Measurements from ENCODE around the gene MYO18A. TPM values are rescaled to one million over a fixed set of nuclear protein-coding genes. Genes with fewer than 3 reads are reported as not detected.

MYO18A gene
- total RNA-seq, 1 donor from 2014 or later, result 48.2 TPM

- H3K4me1 Mint-ChIP-seq, result peaks cover 13% of the 10 kb centered on the region
- no peaks in the 10 kb centered on the region for H3K36me3 Mint-ChIP-seq (ENCODE audit: low read depth)
- no peak for TF ChIP-seq CTCF (conservative IDR thresholded peaks at IDR 0.05)
- H3K9me3 Mint-ChIP-seq, result no peaks in the 10 kb centered on the region
- no peak for DNase-seq (ENCODE audit: low read depth, low spot score)
- no peaks in the 10 kb centered on the region for H3K27me3 Mint-ChIP-seq (ENCODE audit: low read depth)
- H3K4me3 Mint-ChIP-seq, result no peak overlapping the region
- H3K27ac Mint-ChIP-seq (ENCODE audit: unreplicated experiment), result no peak overlapping the region
Observed at GRCh38 chr17:29076722-29077121, 103.5 kb downstream of the MYO18A start.

DNA sequence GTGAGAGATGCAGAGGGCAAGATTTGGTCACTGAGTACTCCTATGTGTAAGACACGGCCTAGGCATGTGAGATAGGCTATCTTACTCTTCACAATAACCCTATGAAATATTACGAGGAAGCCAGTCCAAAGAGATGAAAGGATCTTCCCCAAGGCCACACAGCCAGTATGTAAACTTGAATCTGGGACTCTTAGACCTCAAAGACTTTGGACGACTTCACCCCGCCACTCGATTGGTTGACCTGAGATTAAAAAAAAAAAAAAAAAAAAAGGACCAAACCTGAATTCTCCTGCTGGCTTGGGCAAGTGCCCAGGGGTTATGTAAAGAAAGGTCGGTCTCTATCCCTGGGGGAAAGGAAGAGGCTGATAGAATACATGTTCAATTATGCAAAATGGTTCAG, 104.1 kb downstream of the MYO18A start:
- Mint-ChIP-seq H3K9me3 (no peaks in the 10 kb centered on the region), H3K27me3 (ENCODE audit: low read depth) (no peaks in the 10 kb centered on the region), H3K4me1 (peaks cover 13% of the 10 kb centered on the region), H3K27ac (ENCODE audit: unreplicated experiment) (no peak overlapping the region), H3K4me3 (no peak overlapping the region), H3K36me3 (ENCODE audit: low read depth) (no peaks in the 10 kb centered on the region)
- no peak for DNase-seq (ENCODE audit: low read depth, low spot score)
- TF ChIP-seq CTCF (conservative IDR thresholded peaks at IDR 0.05), result no peak

DNA sequence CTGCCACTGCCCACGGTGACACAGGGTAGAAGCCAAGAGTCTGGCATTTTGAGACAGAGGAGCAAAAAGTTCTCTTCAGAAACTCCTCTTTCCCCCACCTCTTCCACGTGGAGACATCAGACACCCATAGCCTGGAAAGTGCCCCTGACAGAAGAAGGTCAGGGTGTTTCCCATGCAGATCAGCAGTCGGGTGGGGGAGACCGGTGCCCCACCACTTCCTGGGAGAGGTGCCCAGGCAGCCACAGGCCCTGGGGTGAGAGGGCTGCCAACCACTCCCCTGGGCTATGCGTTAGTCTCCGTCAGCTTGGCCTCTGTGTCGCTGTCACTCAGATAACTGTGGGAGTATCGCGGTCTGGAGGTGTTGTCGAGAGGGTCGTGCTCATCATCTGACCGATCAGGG, 105.7 kb downstream of the MYO18A start:
- TF ChIP-seq CTCF (conservative IDR thresholded peaks at IDR 0.05), result no peak
- DNase-seq (ENCODE audit: low read depth, low spot score), result no peak
- Mint-ChIP-seq H3K27ac (ENCODE audit: unreplicated experiment) (no peak overlapping the region), H3K4me1 (peaks cover 21% of the 10 kb centered on the region), H3K36me3 (ENCODE audit: low read depth) (no peaks in the 10 kb centered on the region), H3K9me3 (no peaks in the 10 kb centered on the region), H3K4me3 (no peak overlapping the region), H3K27me3 (ENCODE audit: low read depth) (no peaks in the 10 kb centered on the region)

- H3K9me3 Mint-ChIP-seq, result no peaks in the 10 kb centered on the region
- no peak for TF ChIP-seq CTCF (conservative IDR thresholded peaks at IDR 0.05)
- H3K27me3 Mint-ChIP-seq (ENCODE audit: low read depth), result no peaks in the 10 kb centered on the region
- H3K27ac Mint-ChIP-seq (ENCODE audit: unreplicated experiment), result no peak overlapping the region
- no peak overlapping the region for H3K4me3 Mint-ChIP-seq
- peaks cover 21% of the 10 kb centered on the region for H3K4me1 Mint-ChIP-seq
- H3K36me3 Mint-ChIP-seq (ENCODE audit: low read depth), result no peaks in the 10 kb centered on the region
- DNase-seq (ENCODE audit: low read depth, low spot score), result no peak
Observed at GRCh38 chr17:29073520-29073919, 106.7 kb downstream of the MYO18A start.

GRCh38 chr17:29073045-29073444, 107.2 kb downstream of the MYO18A start:
- no peaks in the 10 kb centered on the region for H3K36me3 Mint-ChIP-seq (ENCODE audit: low read depth)

More at GRCh38 chr17:29073045-29073444, 107.2 kb downstream of the MYO18A start:
- Mint-ChIP-seq H3K27ac (ENCODE audit: unreplicated experiment) (no peak overlapping the region), H3K9me3 (no peaks in the 10 kb centered on the region), H3K27me3 (ENCODE audit: low read depth) (no peaks in the 10 kb centered on the region), H3K4me1 (peaks cover 21% of the 10 kb centered on the region), H3K4me3 (no peak overlapping the region)
- DNase-seq (ENCODE audit: low read depth, low spot score), result no peak
- no peak for TF ChIP-seq CTCF (conservative IDR thresholded peaks at IDR 0.05)
